Panc1 (cell line): ENCODE measurements around the gene GP9.

Experiments
- SIN3A ChIP-seq: IDR thresholded peaks from 2 replicates; pipeline ENCODE4 v1.6.1; 2012; ENCODE audit warnings: low read depth, mild to moderate bottlenecking, low read length, moderate library complexity, borderline replicate concordance; ENCODE audit not compliant: insufficient read depth
- TF ChIP-seq, protein P1 (sequence below): fragments of 450-650 bp; IDR thresholded peaks from 2 replicates; pipeline ENCODE4 v1.5.1; 2017; ENCODE audit warnings: mild to moderate bottlenecking

DNA sequence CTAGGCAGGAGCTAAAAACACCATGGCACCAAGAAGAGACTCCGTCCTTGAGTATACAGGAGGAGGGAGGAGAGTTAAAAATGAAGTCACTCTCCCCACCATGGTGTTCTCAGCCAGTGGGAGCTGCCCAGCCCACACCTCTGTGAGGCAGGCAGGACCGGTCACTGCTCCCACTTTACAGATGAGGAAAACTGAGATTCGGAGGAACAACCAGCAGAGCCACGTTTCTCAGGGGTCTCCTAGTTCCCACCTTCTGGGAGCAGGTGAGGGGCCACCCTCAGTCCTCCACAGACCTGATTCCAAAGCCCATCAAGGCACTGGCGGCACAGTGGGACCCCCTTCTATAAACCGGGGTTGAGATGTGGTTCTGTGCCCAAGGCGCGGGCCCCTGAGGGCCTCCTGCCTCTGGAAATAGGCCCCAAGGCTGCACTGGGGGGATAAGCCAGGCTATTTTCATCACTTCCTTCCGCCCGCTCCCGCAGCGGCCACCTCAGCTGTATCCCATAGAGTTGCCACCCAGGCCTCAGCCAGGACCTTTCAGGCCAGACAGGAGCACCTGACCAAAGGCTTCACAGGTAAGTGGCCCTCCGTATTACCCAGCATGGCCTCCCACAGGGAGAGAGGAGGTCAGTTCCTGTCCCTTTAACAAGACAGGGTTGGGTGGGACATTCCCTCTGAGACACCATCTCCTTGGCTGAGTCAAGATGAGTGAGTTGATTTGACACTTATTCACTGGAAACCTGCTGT lies at the start of gene GP9:
- TF ChIP-seq, protein P1, sequence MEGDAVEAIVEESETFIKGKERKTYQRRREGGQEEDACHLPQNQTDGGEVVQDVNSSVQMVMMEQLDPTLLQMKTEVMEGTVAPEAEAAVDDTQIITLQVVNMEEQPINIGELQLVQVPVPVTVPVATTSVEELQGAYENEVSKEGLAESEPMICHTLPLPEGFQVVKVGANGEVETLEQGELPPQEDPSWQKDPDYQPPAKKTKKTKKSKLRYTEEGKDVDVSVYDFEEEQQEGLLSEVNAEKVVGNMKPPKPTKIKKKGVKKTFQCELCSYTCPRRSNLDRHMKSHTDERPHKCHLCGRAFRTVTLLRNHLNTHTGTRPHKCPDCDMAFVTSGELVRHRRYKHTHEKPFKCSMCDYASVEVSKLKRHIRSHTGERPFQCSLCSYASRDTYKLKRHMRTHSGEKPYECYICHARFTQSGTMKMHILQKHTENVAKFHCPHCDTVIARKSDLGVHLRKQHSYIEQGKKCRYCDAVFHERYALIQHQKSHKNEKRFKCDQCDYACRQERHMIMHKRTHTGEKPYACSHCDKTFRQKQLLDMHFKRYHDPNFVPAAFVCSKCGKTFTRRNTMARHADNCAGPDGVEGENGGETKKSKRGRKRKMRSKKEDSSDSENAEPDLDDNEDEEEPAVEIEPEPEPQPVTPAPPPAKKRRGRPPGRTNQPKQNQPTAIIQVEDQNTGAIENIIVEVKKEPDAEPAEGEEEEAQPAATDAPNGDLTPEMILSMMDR = no peak
- no peak for TF ChIP-seq SIN3A
